ENCODE results near the gene MMP14. TPM values are rescaled to one million over a fixed set of nuclear protein-coding genes. Genes with fewer than 3 reads are reported as not detected.

Gene MMP14
- total and polyA plus RNA-seq, 2 of the 13 experiments (the other 11 are each of a cell fraction or from before 2014, with no cell fraction given), result 5.2 to 9.8 TPM

GRCh38 chr14:22819151-22819988 lies 17.0 kb upstream of the MMP14 start (continued):
- TF ChIP-seq CEBPZ (IDR thresholded peaks at IDR 0.05; ENCODE audit: low read length) (no peak), ZNF264 (CRISPR knock-in tag; IDR thresholded peaks at IDR 0.05) (no peak), ZMYM2 (CRISPR knock-in tag; IDR thresholded peaks at IDR 0.05) (no peak), MTA1 (CRISPR knock-in tag; IDR thresholded peaks at IDR 0.05; ENCODE audit: borderline replicate concordance) (peak; percentile 64; the same call in 1 of the 2 replicates), NFIC (IDR thresholded peaks at IDR 0.05; ENCODE audit: low read length) (no peak), RNF219 (CRISPR knock-in tag; IDR thresholded peaks at IDR 0.05) (no peak), ARID4A (CRISPR knock-in tag; IDR thresholded peaks at IDR 0.05; ENCODE audit: borderline replicate concordance) (peak; percentile 78), ZNF501 (CRISPR knock-in tag; IDR thresholded peaks at IDR 0.05) (no peak; the same call in 1 of the 2 replicates), SIN3B (IDR thresholded peaks at IDR 0.05; ENCODE audit: low read length) (no peak), ZNF3 (CRISPR knock-in tag; IDR thresholded peaks at IDR 0.05) (no peak), ZNF547 (CRISPR knock-in tag; IDR thresholded peaks at IDR 0.05) (peak; percentile 33; the same call in 1 of the 2 replicates)
- TF ChIP-seq, protein P1, sequence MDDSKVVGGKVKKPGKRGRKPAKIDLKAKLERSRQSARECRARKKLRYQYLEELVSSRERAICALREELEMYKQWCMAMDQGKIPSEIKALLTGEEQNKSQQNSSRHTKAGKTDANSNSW (CRISPR knock-in tag; IDR thresholded peaks at IDR 0.05; ENCODE audit: borderline replicate concordance), result peak; percentile 24; the same call in 1 of the 2 replicates
- TF ChIP-seq, protein P2, sequence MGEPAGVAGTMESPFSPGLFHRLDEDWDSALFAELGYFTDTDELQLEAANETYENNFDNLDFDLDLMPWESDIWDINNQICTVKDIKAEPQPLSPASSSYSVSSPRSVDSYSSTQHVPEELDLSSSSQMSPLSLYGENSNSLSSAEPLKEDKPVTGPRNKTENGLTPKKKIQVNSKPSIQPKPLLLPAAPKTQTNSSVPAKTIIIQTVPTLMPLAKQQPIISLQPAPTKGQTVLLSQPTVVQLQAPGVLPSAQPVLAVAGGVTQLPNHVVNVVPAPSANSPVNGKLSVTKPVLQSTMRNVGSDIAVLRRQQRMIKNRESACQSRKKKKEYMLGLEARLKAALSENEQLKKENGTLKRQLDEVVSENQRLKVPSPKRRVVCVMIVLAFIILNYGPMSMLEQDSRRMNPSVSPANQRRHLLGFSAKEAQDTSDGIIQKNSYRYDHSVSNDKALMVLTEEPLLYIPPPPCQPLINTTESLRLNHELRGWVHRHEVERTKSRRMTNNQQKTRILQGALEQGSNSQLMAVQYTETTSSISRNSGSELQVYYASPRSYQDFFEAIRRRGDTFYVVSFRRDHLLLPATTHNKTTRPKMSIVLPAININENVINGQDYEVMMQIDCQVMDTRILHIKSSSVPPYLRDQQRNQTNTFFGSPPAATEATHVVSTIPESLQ (CRISPR knock-in tag; conservative IDR thresholded peaks at IDR 0.05), result no peak
- TF ChIP-seq, protein P3, sequence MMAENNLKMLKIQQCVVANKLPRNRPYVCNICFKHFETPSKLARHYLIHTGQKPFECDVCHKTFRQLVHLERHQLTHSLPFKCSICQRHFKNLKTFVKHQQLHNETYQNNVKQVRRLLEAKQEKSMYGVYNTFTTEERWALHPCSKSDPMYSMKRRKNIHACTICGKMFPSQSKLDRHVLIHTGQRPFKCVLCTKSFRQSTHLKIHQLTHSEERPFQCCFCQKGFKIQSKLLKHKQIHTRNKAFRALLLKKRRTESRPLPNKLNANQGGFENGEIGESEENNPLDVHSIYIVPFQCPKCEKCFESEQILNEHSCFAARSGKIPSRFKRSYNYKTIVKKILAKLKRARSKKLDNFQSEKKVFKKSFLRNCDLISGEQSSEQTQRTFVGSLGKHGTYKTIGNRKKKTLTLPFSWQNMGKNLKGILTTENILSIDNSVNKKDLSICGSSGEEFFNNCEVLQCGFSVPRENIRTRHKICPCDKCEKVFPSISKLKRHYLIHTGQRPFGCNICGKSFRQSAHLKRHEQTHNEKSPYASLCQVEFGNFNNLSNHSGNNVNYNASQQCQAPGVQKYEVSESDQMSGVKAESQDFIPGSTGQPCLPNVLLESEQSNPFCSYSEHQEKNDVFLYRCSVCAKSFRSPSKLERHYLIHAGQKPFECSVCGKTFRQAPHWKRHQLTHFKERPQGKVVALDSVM (CRISPR knock-in tag; IDR thresholded peaks at IDR 0.05), result no peak
